ENCODE results near the gene KIRREL3. TPM values are rescaled to one million over a fixed set of nuclear protein-coding genes. Genes with fewer than 3 reads are reported as not detected.

KIRREL3 gene
- polyA plus RNA-seq, 1 donor (not counting 4 experiments of a cell fraction or from before 2014, with no cell fraction given): 0.04 TPM

DNA sequence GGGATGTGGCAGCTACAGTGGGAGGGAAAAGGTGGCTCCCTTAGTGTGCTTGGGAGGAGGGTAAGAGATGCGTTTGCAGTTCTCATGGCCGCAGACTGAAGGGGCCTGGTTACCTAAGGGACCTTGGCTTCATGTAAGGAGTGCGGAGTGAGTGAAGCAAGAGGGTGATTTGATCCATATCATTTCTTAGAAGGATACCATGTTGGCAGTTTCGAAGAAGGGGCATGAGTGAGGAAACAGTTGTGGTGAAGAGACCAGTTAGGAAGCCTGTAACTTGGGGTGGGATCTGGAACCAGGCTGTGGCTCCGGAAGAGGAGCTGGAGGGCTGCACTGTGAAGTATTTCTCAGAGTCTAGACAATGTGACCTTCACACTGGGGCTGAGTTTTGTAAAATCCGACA, 600.1 kb downstream of the KIRREL3 start:
- no peak for DNase-seq (ENCODE audit: low read depth, low spot score)
- Histone ChIP-seq H3K27ac (ENCODE audit: control insufficient read depth, insufficient read depth, low read length) (no peak overlapping the region), H3K4me3 (ENCODE audit: control insufficient read depth in 2 of 3, extremely low read depth in 1 of 3, insufficient read depth in 2 of 3, low read depth in 1 of 3, low read length in 3 of 3) (no peak overlapping the region), H3K27me3 (ENCODE audit: control insufficient read depth, extremely low read depth, insufficient read depth, low read length) (no peaks in the 10 kb centered on the region), H3K36me3 (ENCODE audit: control insufficient read depth in 2 of 2, extremely low read depth in 1 of 2, insufficient read depth in 2 of 2, low read length in 2 of 2) (no peaks in the 10 kb centered on the region), H3K9ac (ENCODE audit: control insufficient read depth, extremely low read depth, insufficient read depth, low read length) (no peak overlapping the region), H3K4me1 (ENCODE audit: control insufficient read depth, extremely low read depth, insufficient read depth, low read length) (peaks cover 30% of the 10 kb centered on the region), H3K4me2 (ENCODE audit: control insufficient read depth, extremely low read depth, insufficient read depth, low read depth, low read length) (no peak overlapping the region), H2AFZ (ENCODE audit: control insufficient read depth, low read length) (no peak overlapping the region), H3K9me1 (ENCODE audit: control insufficient read depth, extremely low read depth, insufficient read depth, low read length) (peaks cover 9% of the 10 kb centered on the region), H3K9me3 (ENCODE audit: control insufficient read depth, low read depth, low read length) (no peaks in the 10 kb centered on the region), H4K20me1 (ENCODE audit: control insufficient read depth, extremely low read depth, insufficient read depth, low read length) (no peaks in the 10 kb centered on the region), H3K79me2 (ENCODE audit: control insufficient read depth, insufficient read depth, low read length) (peaks cover 3% of the 10 kb centered on the region)
- TF ChIP-seq CTCF (optimal IDR thresholded peaks at IDR 0.05 in 1 of 3, IDR thresholded peaks at IDR 0.05 in 1 of 3, conservative IDR thresholded peaks at IDR 0.05 in 1 of 3; ENCODE audit: extremely low read depth in 1 of 3, insufficient read depth in 2 of 3, low read length in 3 of 3): no peak
- no peak for TF ChIP-seq EZH2 (IDR thresholded peaks at IDR 0.05; ENCODE audit: low read length)
- FAIRE-seq: no peak
- dilution Hi-C loops (cut with MboI; ENCODE audit: extremely low pct_ligation_motif_present, low sequenced_read_pairs): no loop called here

- H3K4me2 ChIP-seq (ENCODE audit: control insufficient read depth, extremely low read depth, insufficient read depth, low read depth, low read length): no peak overlapping the region
- no peak overlapping the region for H2AFZ ChIP-seq (ENCODE audit: control insufficient read depth, low read length)
- H3K9me1 ChIP-seq (ENCODE audit: control insufficient read depth, extremely low read depth, insufficient read depth, low read length): peaks cover 9% of the 10 kb centered on the region
- H3K79me2 ChIP-seq (ENCODE audit: control insufficient read depth, insufficient read depth, low read length): peaks cover 3% of the 10 kb centered on the region
- no peaks in the 10 kb centered on the region for H3K27me3 ChIP-seq (ENCODE audit: control insufficient read depth, extremely low read depth, insufficient read depth, low read length)
- FAIRE-seq (no peak), DNase-seq (ENCODE audit: low read depth, low spot score) (no peak)
- H3K4me1 ChIP-seq (ENCODE audit: control insufficient read depth, extremely low read depth, insufficient read depth, low read length): peaks cover 25% of the 10 kb centered on the region
- no peak overlapping the region for H3K4me3 ChIP-seq (ENCODE audit: control insufficient read depth in 2 of 3, extremely low read depth in 1 of 3, insufficient read depth in 2 of 3, low read depth in 1 of 3, low read length in 3 of 3)
- H4K20me1 ChIP-seq (ENCODE audit: control insufficient read depth, extremely low read depth, insufficient read depth, low read length): no peaks in the 10 kb centered on the region
- H3K9ac ChIP-seq (ENCODE audit: control insufficient read depth, extremely low read depth, insufficient read depth, low read length): no peak overlapping the region
- H3K36me3 ChIP-seq (ENCODE audit: control insufficient read depth in 2 of 2, extremely low read depth in 1 of 2, insufficient read depth in 2 of 2, low read length in 2 of 2): no peaks in the 10 kb centered on the region
- H3K9me3 ChIP-seq (ENCODE audit: control insufficient read depth, low read depth, low read length): no peaks in the 10 kb centered on the region
- H3K27ac ChIP-seq (ENCODE audit: control insufficient read depth, insufficient read depth, low read length): no peak overlapping the region
- dilution Hi-C loops (cut with MboI; ENCODE audit: extremely low pct_ligation_motif_present, low sequenced_read_pairs): no loop called here
- TF ChIP-seq CTCF (optimal IDR thresholded peaks at IDR 0.05 in 1 of 3, IDR thresholded peaks at IDR 0.05 in 1 of 3, conservative IDR thresholded peaks at IDR 0.05 in 1 of 3; ENCODE audit: extremely low read depth in 1 of 3, insufficient read depth in 2 of 3, low read length in 3 of 3): no peak
- TF ChIP-seq EZH2 (IDR thresholded peaks at IDR 0.05; ENCODE audit: low read length): no peak
Observed at GRCh38 chr11:126400019-126400418, 600.6 kb downstream of the KIRREL3 start.
